ENCODE results near the gene KIF24. TPM values are rescaled to one million over a fixed set of nuclear protein-coding genes. Genes with fewer than 3 reads are reported as not detected.

KIF24 gene
- total RNA-seq, 4 donors from 2014 or later = 0.37 to 6.8 (median 1.1) TPM

DNA sequence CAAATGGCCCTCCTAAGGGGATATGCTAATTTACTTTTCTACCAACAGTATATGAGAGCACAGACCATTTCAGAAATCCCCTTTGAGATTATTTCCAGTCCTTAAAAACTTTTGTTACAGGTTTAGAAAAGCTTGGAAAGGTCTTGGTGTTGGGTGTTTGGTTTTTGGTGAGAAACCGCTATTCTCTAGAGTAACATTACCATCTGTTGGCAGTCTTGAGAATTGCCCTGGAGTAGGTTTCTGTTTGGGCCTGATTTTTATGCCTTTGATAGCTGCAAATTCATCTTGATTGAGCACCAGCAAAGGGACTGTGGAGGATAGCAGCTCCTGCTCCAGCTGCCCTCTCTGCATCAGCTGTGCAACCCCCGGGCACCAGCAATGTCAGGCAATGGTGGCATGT is 8.3 kb upstream of the KIF24 start:
- Histone ChIP-seq H3K9me3 (no peaks in the 10 kb centered on the region), H3K27me3 (no peaks in the 10 kb centered on the region), H3K36me3 (peaks cover 0 to 12% (median 5%) of the 10 kb centered on the region in 4 donors), H3K4me3 (no peak overlapping the region), H3K4me1 (peaks cover 2 to 14% (median 3%) of the 10 kb centered on the region in 4 donors), H3K27ac (no peak overlapping the region)
- in situ Hi-C loops (cut with MboI; ENCODE audit: low pct_ligation_motif_present in 1 of 4, low pct_unique_long_range_greater_than_20kb in 1 of 4, low sequenced_read_pairs in 3 of 4) (loop anchor here in 1 of 4 donors (10.0 kb wide), 1 partner anchor 47 kb away; no protein-coding TSS in a partner anchor), intact Hi-C loops (cut with DNase I; ENCODE audit: low total_unique reads) (loop anchor here (10.0 kb wide), 1 partner anchor 257 kb away; no protein-coding TSS in a partner anchor)
- TF ChIP-seq EP300 (IDR thresholded peaks at IDR 0.05; ENCODE audit: low read depth) = no peak
- TF ChIP-seq, protein P1, sequence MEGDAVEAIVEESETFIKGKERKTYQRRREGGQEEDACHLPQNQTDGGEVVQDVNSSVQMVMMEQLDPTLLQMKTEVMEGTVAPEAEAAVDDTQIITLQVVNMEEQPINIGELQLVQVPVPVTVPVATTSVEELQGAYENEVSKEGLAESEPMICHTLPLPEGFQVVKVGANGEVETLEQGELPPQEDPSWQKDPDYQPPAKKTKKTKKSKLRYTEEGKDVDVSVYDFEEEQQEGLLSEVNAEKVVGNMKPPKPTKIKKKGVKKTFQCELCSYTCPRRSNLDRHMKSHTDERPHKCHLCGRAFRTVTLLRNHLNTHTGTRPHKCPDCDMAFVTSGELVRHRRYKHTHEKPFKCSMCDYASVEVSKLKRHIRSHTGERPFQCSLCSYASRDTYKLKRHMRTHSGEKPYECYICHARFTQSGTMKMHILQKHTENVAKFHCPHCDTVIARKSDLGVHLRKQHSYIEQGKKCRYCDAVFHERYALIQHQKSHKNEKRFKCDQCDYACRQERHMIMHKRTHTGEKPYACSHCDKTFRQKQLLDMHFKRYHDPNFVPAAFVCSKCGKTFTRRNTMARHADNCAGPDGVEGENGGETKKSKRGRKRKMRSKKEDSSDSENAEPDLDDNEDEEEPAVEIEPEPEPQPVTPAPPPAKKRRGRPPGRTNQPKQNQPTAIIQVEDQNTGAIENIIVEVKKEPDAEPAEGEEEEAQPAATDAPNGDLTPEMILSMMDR (IDR thresholded peaks at IDR 0.05) = no peak
- no peak for TF ChIP-seq POLR2A (IDR thresholded peaks at IDR 0.05)
- TF ChIP-seq POLR2AphosphoS5 (IDR thresholded peaks at IDR 0.05) = no peak
- DNase-seq = no peak
- 93 to 100% methylated on average over 1 to 2 of the region's 2 CpGs for WGBS, 2 donors (ENCODE audit: low coverage in 1 of 2)

DNA sequence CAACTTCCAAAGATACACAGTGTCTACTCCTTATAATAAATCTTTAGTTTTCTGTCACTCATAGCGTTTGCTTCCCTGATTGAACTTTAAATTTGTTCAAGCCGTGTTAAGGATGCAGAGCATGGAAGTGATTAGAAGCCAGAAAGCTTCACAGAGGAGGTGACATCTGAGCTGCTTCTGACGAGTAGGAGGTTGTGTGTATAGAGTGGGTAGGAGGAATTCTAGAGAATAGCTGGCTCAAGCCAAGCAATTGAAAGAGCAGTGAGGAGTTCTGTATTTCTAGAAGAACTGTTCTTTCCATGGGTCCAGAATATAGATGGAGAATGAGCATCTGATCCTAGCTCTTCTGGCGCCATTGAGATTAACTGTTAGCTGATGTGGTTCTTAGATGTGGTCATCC is 6.3 kb upstream of the KIF24 start:
- DNase-seq = no peak
- TF ChIP-seq POLR2A (IDR thresholded peaks at IDR 0.05) (no peak), EP300 (IDR thresholded peaks at IDR 0.05; ENCODE audit: low read depth) (no peak)
- Histone ChIP-seq H3K27me3 (no peaks in the 10 kb centered on the region), H3K4me3 (no peak overlapping the region), H3K9me3 (no peaks in the 10 kb centered on the region), H3K27ac (no peak overlapping the region), H3K36me3 (peaks cover 0 to 12% (median 5%) of the 10 kb centered on the region in 4 donors), H3K4me1 (peaks cover 3 to 11% (median 5%) of the 10 kb centered on the region in 4 donors)
- intact Hi-C loops (cut with DNase I; ENCODE audit: low total_unique reads) = loop anchor here (10.0 kb wide), 1 partner anchor 259 kb away; no protein-coding TSS in a partner anchor
- in situ Hi-C loops (cut with MboI; ENCODE audit: low pct_ligation_motif_present in 1 of 4, low pct_unique_long_range_greater_than_20kb in 1 of 4, low sequenced_read_pairs in 3 of 4) = loop anchor here in 1 of 4 donors (10.0 kb wide), 1 partner anchor 49 kb away; no protein-coding TSS in a partner anchor
- 78 to 92% methylated on average over 3 to 4 of the region's 4 CpGs for WGBS, 2 donors (ENCODE audit: low coverage in 1 of 2)

DNA sequence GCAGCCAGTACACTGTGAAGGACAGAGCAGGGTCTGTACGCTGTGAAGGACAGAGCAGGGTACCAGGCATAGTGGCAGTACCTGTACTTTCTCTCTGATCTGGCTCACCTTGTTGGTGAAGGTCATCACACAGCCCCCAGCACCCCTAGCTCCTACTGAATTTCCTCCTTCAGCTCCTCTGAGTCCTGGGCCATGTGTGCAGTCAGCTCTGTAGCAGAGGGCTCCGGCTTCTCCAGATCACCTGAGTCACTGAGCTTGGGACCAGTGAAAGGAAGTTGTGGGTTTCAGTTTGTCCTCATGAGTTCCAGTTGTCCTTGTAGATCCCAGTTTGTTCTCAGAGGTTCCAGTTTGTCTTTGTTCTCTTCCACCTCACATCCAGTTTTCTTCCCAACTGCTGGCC is 5.8 kb upstream of the KIF24 start:
- H3K27me3 ChIP-seq = no peaks in the 10 kb centered on the region
- TF ChIP-seq POLR2A (IDR thresholded peaks at IDR 0.05) (no peak), EP300 (IDR thresholded peaks at IDR 0.05; ENCODE audit: low read depth) (no peak), POLR2AphosphoS5 (IDR thresholded peaks at IDR 0.05) (no peak)
- TF ChIP-seq, protein P1 (IDR thresholded peaks at IDR 0.05) = no peak
- in situ Hi-C loops (cut with MboI; ENCODE audit: low pct_ligation_motif_present in 1 of 4, low pct_unique_long_range_greater_than_20kb in 1 of 4, low sequenced_read_pairs in 3 of 4) (loop anchor here in 1 of 4 donors (10.0 kb wide), 1 partner anchor 50 kb away; no protein-coding TSS in a partner anchor), intact Hi-C loops (cut with DNase I; ENCODE audit: low total_unique reads) (loop anchor here (10.0 kb wide), 1 partner anchor 260 kb away; no protein-coding TSS in a partner anchor)
- no peak overlapping the region for H3K4me3 ChIP-seq
- no peak overlapping the region for H3K27ac ChIP-seq
- H3K9me3 ChIP-seq = no peaks in the 10 kb centered on the region
- peaks cover 6 to 13% (median 8%) of the 10 kb centered on the region in 4 donors for H3K4me1 ChIP-seq
- H3K36me3 ChIP-seq = peaks cover 0 to 12% (median 5%) of the 10 kb centered on the region in 4 donors
- DNase-seq = no peak
- 60 to 87% methylated on average over 1 to 2 of the region's 2 CpGs for WGBS, 2 donors (ENCODE audit: low coverage in 1 of 2)

- H3K36me3 ChIP-seq = peaks cover 0 to 8% (median 3%) of the 10 kb centered on the region in 4 donors
- no peak overlapping the region for H3K27ac ChIP-seq
- H3K9me3 ChIP-seq = no peaks in the 10 kb centered on the region
- intact Hi-C loops (cut with DNase I; ENCODE audit: low total_unique reads) (loop anchor here (10.0 kb wide), 1 partner anchor 260 kb away; no protein-coding TSS in a partner anchor), in situ Hi-C loops (cut with MboI; ENCODE audit: low pct_ligation_motif_present in 1 of 4, low pct_unique_long_range_greater_than_20kb in 1 of 4, low sequenced_read_pairs in 3 of 4) (loop anchor here in 1 of 4 donors (10.0 kb wide), 1 partner anchor 50 kb away; no protein-coding TSS in a partner anchor)
- TF ChIP-seq EP300 (IDR thresholded peaks at IDR 0.05; ENCODE audit: low read depth) (no peak), POLR2AphosphoS5 (IDR thresholded peaks at IDR 0.05) (no peak), POLR2A (IDR thresholded peaks at IDR 0.05) (no peak)
- TF ChIP-seq, protein P1 (IDR thresholded peaks at IDR 0.05) = no peak
- no peaks in the 10 kb centered on the region for H3K27me3 ChIP-seq
- H3K4me1 ChIP-seq = peaks cover 6 to 13% (median 9%) of the 10 kb centered on the region in 4 donors
- DNase-seq = no peak
- WGBS, 2 donors (ENCODE audit: low coverage in 1 of 2) = 33 to 57% methylated on average over 1 of the region's 1 CpG
- no peak overlapping the region for H3K4me3 ChIP-seq
These were observed 5.3 kb upstream of the KIF24 start for GRCh38 chr9:34334337-34334824.

Data from transverse colon (tissue), 4 donors.